GM12873 (cell line): ENCODE data around the gene KIAA0825.

ENCODE experiments used
- TF ChIP-seq, protein P1 (sequence below): IDR thresholded peaks from 2 replicates; pipeline ENCODE4 v1.5.1; 2012; ENCODE audit warnings: low read depth, mild to moderate bottlenecking, moderate library complexity, low read length, control low read depth; ENCODE audit not compliant: insufficient read depth; ENCODE audit errors: missing control alignments

The KIAA0825 gene

DNA sequence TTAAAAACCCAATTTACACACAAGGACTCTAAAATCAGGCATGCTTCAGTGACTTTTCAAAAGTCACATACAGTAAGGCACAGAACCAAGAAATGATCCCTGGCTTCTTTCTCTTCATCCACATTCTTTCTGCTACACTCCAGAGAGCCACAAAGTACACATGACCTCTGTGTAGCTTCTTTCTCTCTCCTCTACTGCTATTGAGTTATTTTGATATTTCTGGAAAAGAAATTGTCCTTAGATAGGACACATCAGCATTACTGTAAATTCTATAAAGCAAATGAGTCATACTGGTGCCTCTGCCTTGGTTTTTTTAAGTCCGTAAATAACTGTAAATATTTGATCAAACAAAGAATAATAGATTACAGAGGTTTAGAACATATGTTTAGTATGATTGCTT, 96.3 kb downstream of the KIAA0825 start:
- TF ChIP-seq, protein P1, sequence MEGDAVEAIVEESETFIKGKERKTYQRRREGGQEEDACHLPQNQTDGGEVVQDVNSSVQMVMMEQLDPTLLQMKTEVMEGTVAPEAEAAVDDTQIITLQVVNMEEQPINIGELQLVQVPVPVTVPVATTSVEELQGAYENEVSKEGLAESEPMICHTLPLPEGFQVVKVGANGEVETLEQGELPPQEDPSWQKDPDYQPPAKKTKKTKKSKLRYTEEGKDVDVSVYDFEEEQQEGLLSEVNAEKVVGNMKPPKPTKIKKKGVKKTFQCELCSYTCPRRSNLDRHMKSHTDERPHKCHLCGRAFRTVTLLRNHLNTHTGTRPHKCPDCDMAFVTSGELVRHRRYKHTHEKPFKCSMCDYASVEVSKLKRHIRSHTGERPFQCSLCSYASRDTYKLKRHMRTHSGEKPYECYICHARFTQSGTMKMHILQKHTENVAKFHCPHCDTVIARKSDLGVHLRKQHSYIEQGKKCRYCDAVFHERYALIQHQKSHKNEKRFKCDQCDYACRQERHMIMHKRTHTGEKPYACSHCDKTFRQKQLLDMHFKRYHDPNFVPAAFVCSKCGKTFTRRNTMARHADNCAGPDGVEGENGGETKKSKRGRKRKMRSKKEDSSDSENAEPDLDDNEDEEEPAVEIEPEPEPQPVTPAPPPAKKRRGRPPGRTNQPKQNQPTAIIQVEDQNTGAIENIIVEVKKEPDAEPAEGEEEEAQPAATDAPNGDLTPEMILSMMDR = no peak

DNA sequence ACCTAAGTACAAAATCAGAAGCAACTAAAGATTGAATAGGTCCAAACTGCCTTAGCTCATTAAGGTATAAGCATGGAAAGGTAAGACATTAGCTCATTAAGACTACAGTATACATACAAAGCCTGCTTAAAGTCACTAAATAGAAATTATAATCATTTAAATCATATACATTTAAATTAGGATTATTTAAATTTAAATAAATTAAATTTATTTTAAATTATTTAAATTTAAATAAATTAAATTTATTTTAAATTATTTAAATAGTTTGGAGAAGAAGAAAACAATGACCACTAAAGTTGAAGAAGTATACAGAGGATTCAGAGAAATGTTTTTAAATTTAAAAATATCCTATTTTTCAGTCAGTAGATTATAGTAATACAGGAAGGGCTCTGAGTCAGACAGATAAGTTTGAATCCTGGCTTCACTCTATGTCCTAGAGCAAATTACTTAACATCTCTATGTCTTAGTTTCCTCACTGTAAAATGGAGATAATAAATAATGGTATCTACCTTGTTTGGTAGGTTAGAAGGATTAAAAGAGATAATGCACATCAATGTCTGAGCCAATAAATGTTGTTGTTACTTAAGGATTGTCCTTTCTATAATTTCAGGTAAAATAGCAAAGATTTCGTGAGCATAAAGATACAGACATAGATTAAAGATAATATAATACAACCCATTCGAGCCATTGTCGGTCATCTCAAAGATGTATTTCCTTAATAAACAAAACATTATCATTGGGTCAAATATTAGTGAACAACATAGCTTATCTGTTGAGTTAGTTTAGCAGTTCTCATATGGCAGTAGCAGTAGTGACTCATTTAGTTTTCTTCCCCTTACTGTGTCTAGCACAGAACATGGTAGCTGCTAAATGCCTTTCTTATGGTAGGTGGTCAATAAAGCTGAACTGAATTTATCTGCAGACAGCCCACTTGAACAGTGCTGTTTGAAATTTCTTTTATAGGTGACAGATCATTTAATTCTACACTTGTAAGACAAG, 100.6 kb downstream of the KIAA0825 start:
- TF ChIP-seq, protein P1 = no peak

DNA sequence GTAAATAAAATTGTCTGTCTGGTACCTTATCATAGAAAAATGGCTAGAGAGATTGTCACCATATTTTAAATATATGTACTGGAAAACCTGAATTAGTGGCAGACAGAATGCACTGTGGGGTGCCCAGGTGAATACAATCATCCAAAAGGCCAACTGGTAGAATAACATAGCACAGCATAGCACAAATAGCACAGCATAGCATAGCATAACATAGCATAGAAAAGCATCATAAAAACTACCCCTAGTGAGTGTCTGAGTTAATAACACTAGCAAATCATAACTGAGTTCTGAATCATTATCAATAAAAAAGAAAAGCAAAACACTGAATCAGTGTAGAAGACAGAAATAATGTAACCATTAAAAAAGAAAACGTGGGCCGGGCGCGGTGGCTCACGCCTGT, 102.3 kb downstream of the KIAA0825 start:
- TF ChIP-seq, protein P1 = no peak

DNA sequence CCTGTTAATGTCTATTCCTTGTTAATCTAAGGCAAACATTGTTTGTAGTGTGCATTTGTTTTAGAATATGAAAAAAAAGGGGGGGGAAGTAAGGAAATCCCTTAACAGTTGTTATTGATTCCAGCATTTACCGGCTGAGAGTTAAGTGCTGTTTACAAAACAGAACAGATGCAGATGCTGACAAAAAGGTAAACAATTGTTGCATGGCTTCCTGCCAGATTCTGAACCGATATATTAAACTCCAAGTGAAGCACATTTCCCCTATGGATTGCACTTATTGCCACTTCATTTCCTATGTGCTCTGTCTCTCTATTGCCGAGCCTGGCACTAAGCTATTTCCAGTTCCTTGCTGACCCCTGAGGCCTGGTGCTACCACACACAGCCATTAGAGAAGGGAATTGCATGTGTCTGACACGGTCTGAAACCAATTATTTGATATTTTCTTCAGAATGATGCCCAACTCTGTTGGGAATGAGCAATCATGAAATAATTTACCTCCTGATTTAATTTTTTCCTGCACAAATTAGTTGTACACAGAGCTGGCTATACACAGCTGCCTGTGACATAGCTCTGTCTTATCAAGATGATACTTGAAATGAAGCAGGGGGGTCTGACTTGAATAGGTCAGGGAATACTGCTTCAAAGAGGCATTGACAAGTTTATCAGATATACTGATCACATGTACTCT, 109.8 kb downstream of the KIAA0825 start:
- TF ChIP-seq, protein P1 = no peak

DNA sequence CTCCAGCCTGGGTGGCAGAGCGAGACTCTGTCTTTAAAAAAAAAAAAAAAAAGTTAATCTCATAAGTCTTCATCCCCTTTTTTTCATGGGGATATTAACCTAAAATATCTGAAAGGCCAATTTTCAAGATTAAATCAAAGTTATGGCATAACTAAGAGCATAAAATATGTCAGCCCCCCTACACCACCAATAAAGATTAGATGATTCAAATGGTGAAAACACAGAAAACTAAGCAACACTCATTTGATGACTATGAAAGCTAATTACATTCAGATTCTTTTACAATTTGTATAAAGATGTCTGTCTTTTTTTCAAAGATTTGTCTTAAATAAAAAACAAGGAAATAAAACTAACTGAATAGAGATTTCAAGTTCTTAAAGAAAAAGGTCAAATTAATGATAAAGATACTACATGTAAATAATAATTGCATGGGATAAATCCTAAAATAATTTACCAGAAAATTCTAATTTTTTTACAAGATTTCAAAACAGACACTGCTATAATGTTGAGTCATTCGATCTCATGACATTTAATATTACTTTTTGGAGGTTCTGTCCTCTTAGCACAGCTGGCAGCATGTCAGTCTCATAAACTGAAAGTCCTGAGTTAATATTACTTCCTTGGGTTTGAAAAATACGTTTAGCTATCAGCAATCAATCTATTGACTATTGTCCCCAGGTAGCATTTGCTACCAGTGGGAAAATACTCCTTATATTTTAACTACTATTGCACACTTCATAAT, 112.9 kb downstream of the KIAA0825 start:
- TF ChIP-seq, protein P1 = no peak

DNA sequence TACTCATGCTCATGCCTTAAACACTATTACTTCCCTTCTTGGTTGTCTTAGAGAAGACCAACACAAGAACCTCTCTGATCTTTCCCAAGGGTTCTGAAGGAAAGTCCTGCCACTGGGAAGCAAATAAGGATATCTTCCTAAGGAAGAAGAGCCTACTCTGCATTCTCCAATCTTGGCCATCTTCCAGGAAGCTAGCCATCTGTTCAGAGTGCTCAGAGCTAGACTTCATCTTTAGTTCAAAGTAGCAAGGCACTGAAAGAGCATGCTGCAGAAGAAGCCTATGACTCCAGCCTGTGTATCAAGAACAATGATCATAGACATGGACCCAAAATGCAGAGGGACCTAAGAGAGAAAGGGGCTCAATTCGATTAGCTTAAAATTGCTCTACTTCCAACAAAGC, 114.7 kb downstream of the KIAA0825 start:
- TF ChIP-seq, protein P1 = no peak

DNA sequence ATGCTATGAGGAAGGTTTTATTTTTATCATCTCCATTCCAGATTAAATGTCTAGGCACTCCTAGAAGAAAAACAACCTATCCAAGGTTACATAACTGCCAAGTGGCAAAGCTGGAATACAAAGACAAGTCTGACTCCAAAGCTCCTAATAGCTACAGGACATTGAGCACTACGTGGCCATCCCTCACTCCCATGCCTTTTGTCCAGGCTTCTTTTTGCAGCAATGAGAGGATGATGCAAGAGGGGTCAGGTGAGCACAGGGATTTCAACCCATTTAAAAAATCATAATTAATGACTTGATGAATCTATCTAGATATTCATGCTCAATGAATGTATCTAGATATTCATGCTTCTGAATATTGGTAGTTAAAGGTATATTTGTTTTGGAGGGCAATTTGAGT, 117.0 kb downstream of the KIAA0825 start:
- TF ChIP-seq, protein P1 = no peak
